PC-3 (cell line): ENCODE measurements around the gene ACO2. TPM values are rescaled to one million over a fixed set of nuclear protein-coding genes. Genes with fewer than 3 reads are reported as not detected.

Source experiments
- ATAC-seq: fragments of 200-7000 bp; cut with Tn5 transposase; 2 replicates; pipeline ENCODE4 v1.9.1; 2020; ENCODE audit warnings: mild to moderate bottlenecking, moderate library complexity
- BruUV-seq: library from RNA; stranded (reverse); fragments of 400-500 nt; replicated peaks from 2 replicates; lab custom pipeline; 2021; lab: Mats Ljungman, UMichigan
- CTCF ChIA-PET: fragments of 300-600 bp; sonication (Branson Sonifier 250); formaldehyde crosslinking; loops from one replicate; lab custom pipeline; 2022; ENCODE audit warnings: antibody characterized with exemption; lab: Charles Lee
- POLR2A ChIA-PET: fragments of 300-600 bp; sonication (Branson Sonifier 250); formaldehyde crosslinking; loops from one replicate; lab custom pipeline; 2022; ENCODE audit warnings: antibody characterized with exemption; ENCODE audit not compliant: unreplicated experiment; lab: Charles Lee
- DNase-seq: peaks from one replicate; pipeline ENCODE4 v3.0.0-alpha.2; 2015
- H2AFZ ChIP-seq: fragments of 300-600 bp; sonication (generic); 2 replicates; pipeline ENCODE4 v1.6.0; 2016; ENCODE audit warnings: antibody characterized with exemption, low read length
- H3F3A ChIP-seq: fragments of 300-600 bp; sonication (generic); one replicate; pipeline ENCODE4 v1.6.0; 2017; ENCODE audit warnings: antibody characterized with exemption, low read length, control low read depth, mild to moderate bottlenecking; ENCODE audit not compliant: unreplicated experiment
- H3K27ac ChIP-seq: fragments of 300-600 bp; sonication (generic); 2 replicates; pipeline ENCODE4 v1.5.1; 2016; ENCODE audit warnings: mild to moderate bottlenecking, low read length
- H3K27me3 ChIP-seq: fragments of 300-600 bp; sonication (generic); 2 replicates; pipeline ENCODE4 v1.6.1; 2016; ENCODE audit warnings: low read length, mixed read lengths
- H3K36me3 ChIP-seq: fragments of 300-600 bp; sonication (generic); 2 replicates; pipeline ENCODE4 v1.6.1; 2016; ENCODE audit warnings: low read depth, mixed run types, low read length, mixed read lengths
- H3K4me1 ChIP-seq: fragments of 300-600 bp; sonication (generic); 2 replicates; pipeline ENCODE4 v1.5.1; 2016; ENCODE audit warnings: low read length; ENCODE audit not compliant: insufficient read depth
- H3K4me2 ChIP-seq: fragments of 300-600 bp; sonication (generic); 2 replicates; pipeline ENCODE4 v1.6.0; 2016; ENCODE audit warnings: low read length
- H3K4me3 ChIP-seq: fragments of 300-600 bp; sonication (generic); 2 replicates; pipeline ENCODE4 v1.5.1; 2016; ENCODE audit warnings: mild to moderate bottlenecking, low read length, mixed read lengths
- H3K79me2 ChIP-seq: fragments of 300-600 bp; sonication (generic); 2 replicates; pipeline ENCODE4 v1.6.1; 2017; ENCODE audit warnings: low read length, mixed read lengths
- H3K9ac ChIP-seq: fragments of 300-600 bp; sonication (generic); 2 replicates; pipeline ENCODE4 v1.6.0; 2016; ENCODE audit warnings: mild to moderate bottlenecking, low read length
- H3K9me2 ChIP-seq: fragments of 300-600 bp; sonication (generic); replicated peaks from 2 replicates; pipeline ENCODE4 v1.6.1; 2016; ENCODE audit warnings: mixed run types, low read length, mixed read lengths
- H3K9me3 ChIP-seq: fragments of 300-600 bp; sonication (generic); 2 replicates; pipeline ENCODE4 v1.6.1; 2016; ENCODE audit warnings: low read length, mixed read lengths
- H4K20me1 ChIP-seq: fragments of 300-600 bp; sonication (generic); 2 replicates; pipeline ENCODE4 v1.6.1; 2016; ENCODE audit warnings: low read length, mixed read lengths
- EZH2 ChIP-seq: fragments of 300-600 bp; sonication (generic); IDR thresholded peaks from one replicate; pipeline ENCODE4 v1.6.1; 2017; ENCODE audit warnings: antibody characterized with exemption, mild to moderate bottlenecking, low read length; ENCODE audit not compliant: unreplicated experiment
- EZH2phosphoT487 ChIP-seq: fragments of 300-600 bp; sonication (generic); IDR thresholded peaks from 2 replicates; pipeline ENCODE4 v1.6.1; 2018; ENCODE audit warnings: mild to moderate bottlenecking, antibody characterized with exemption, low read length, borderline replicate concordance
- intact Hi-C: fragments of 100-400 bp; cut with micrococcal nuclease; formaldehyde crosslinking; loops from 2 replicates; pipeline ENCODE4 v1.9.0; 2023
- total RNA-seq: library from RNA; depleted of rRNA; stranded (reverse); fragments of >200 nt; gene quantifications from 2 replicates; pipeline ENCODE4 v1.2.3, GENCODE V29; 2014
- TF ChIP-seq, protein P1 (sequence below): fragments of 300-600 bp; sonication (generic); conservative IDR thresholded peaks from 2 replicates; pipeline ENCODE4 v1.5.1; 2017; ENCODE audit warnings: antibody characterized with exemption, low read depth, mild to moderate bottlenecking, low read length

The ACO2 gene
- total RNA-seq, 1 experiment from 2014 or later = 130 TPM

DNA sequence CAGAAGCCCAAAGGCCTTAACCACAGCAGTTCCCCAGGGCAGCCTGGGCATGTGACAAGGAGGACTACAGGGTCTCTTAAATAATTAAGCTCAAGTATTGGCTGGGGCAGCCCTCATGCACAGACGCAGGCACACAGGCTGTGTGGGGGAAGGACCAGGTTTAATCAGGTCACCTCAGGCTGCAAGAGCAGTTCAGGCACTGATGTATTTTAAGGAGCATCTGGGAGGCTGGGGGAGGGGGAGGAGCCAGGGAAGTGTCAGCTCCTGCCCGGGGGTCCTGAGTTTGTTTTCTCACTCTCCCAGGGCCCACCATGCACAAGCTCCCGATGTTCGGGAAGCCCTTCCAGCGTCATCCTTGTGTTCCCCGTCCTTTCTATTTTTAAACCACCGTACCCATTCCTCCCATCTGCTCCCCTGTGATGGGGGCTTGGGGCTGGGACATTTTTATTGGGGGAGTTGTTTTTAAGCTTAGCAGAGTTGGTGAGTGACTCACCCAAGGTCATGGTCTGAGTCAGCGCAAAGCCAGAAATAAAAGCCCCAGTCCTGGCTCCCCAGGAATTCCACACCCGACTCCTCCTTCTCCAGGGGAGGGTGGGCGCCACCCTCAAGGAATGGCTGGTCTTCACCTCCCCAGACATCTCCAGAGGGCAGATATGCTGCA is 94.3 kb downstream of the ACO2 start:
- Histone ChIP-seq H3K36me3 (no peaks in the 10 kb centered on the region), H3K27ac (no peak overlapping the region), H3K9me2 (no peaks in the 10 kb centered on the region), H3K4me1 (peaks cover 26% of the 10 kb centered on the region), H3K27me3 (no peaks in the 10 kb centered on the region), H3K9me3 (no peaks in the 10 kb centered on the region), H3K9ac (no peak overlapping the region), H4K20me1 (no peaks in the 10 kb centered on the region), H2AFZ (peak overlapping the region; percentile 18; the same call in 1 of the 2 replicates), H3K79me2 (no peaks in the 10 kb centered on the region), H3K4me3 (peak overlapping the region; percentile 37; the same call in 1 of the 2 replicates), H3K4me2 (peak overlapping the region; percentile 73), H3F3A (no peaks in the 10 kb centered on the region)
- DNase-seq (peak; percentile 60), ATAC-seq (peak; percentile 37)
- no TSS peak for BruUV-seq
- intact Hi-C loops = no loop called here
- TF ChIP-seq, protein P1, sequence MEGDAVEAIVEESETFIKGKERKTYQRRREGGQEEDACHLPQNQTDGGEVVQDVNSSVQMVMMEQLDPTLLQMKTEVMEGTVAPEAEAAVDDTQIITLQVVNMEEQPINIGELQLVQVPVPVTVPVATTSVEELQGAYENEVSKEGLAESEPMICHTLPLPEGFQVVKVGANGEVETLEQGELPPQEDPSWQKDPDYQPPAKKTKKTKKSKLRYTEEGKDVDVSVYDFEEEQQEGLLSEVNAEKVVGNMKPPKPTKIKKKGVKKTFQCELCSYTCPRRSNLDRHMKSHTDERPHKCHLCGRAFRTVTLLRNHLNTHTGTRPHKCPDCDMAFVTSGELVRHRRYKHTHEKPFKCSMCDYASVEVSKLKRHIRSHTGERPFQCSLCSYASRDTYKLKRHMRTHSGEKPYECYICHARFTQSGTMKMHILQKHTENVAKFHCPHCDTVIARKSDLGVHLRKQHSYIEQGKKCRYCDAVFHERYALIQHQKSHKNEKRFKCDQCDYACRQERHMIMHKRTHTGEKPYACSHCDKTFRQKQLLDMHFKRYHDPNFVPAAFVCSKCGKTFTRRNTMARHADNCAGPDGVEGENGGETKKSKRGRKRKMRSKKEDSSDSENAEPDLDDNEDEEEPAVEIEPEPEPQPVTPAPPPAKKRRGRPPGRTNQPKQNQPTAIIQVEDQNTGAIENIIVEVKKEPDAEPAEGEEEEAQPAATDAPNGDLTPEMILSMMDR = no peak
- TF ChIP-seq EZH2phosphoT487 (no peak), EZH2 (no peak)
- POLR2A ChIA-PET = no interaction called here
- CTCF ChIA-PET = no interaction called here

DNA sequence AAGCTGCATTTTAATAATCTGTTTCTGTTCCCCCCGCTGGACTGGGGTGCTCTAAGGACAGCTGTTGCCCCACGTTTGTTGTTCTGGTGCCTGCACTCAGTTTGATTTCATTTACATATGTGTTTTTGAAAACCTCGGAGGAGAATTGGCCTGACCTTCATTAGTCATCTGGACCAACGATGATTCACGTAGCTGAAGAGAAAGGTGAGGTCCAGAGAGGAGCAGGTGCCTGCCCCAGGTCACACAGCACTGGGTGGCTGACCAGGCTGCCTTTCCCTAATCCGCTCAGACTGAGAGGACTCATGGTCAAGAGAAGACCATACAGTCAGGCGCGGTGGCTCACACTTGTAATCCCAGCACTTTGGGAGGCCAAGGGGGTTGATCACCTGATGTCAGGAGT is 95.6 kb downstream of the ACO2 start:
- ATAC-seq (peak; percentile 46), DNase-seq (peak; percentile 66)
- Histone ChIP-seq H3K4me3 (no peak overlapping the region), H3K9me2 (no peaks in the 10 kb centered on the region), H3K79me2 (no peaks in the 10 kb centered on the region), H2AFZ (no peak overlapping the region), H3F3A (no peaks in the 10 kb centered on the region), H3K4me2 (no peak overlapping the region), H3K36me3 (no peaks in the 10 kb centered on the region), H4K20me1 (no peaks in the 10 kb centered on the region), H3K27ac (no peak overlapping the region), H3K9me3 (no peaks in the 10 kb centered on the region), H3K4me1 (peaks cover 26% of the 10 kb centered on the region), H3K27me3 (no peaks in the 10 kb centered on the region), H3K9ac (no peak overlapping the region)
- no peak for TF ChIP-seq EZH2phosphoT487
- no peak for TF ChIP-seq EZH2
- TF ChIP-seq, protein P1 = no peak
- ChIA-PET POLR2A (no interaction called here), CTCF (no interaction called here)
- no TSS peak for BruUV-seq
- intact Hi-C loops = no loop called here

DNA sequence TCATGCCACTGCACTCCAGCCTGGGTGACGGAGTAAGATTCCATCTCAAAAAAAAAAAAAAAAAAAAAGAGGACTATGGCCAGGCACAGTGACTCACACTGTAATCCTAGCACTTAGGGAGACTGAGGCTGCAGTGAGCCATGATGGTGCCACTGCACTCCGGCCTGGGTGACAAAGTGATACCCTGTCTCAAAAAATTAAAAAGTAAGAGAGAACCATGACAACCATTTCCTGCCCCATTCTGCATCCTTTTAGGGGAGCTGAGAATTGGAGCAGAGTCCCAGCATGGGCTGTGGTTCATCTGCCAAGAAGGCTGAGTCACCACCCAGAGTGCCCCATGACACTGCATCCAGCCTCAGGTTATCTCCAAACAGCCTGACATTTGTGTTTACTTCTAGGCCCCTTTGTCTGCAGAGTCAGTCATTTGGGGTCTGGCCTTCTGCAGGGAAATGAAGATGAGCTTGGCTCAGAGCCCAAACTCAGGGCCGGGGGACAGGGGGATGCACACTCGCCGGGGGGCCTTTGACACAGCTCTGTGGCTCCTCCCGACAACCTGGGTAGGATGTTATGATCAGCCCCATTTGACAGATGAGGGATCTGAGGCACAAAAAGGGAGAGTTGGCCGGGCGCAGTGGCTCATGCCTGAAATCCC is 96.6 kb downstream of the ACO2 start:
- peak; percentile 85 for ATAC-seq
- ChIA-PET POLR2A (interaction anchor here (0.6 kb wide), 1 partner anchor 56 kb away, joined by 4 read pairs; the partner anchor contains the start of gene XRCC6), CTCF (no interaction called here)
- peak; percentile 68 for DNase-seq
- H3K27me3 ChIP-seq = no peaks in the 10 kb centered on the region
- no peaks in the 10 kb centered on the region for H4K20me1 ChIP-seq
- H3K9ac ChIP-seq = no peak overlapping the region
- no peaks in the 10 kb centered on the region for H3K36me3 ChIP-seq
- no peaks in the 10 kb centered on the region for H3F3A ChIP-seq
- BruUV-seq = no TSS peak
- intact Hi-C loops = no loop called here
- H2AFZ ChIP-seq = no peak overlapping the region
- H3K79me2 ChIP-seq = no peaks in the 10 kb centered on the region
- TF ChIP-seq EZH2phosphoT487 (no peak), EZH2 (no peak)
- TF ChIP-seq, protein P1 = no peak
- peak overlapping the region; percentile 36; the same call in 1 of the 2 replicates for H3K27ac ChIP-seq
- H3K4me3 ChIP-seq = no peak overlapping the region
- peaks cover 26% of the 10 kb centered on the region for H3K4me1 ChIP-seq
- no peaks in the 10 kb centered on the region for H3K9me2 ChIP-seq
- H3K9me3 ChIP-seq = no peaks in the 10 kb centered on the region
- no peak overlapping the region for H3K4me2 ChIP-seq
